OCI-LY3 (cell line): ENCODE measurements around the gene PTPN21.

Experiments used
- H2AFZ ChIP-seq: fragments of 200-600, 300-600 bp; shearing (Covaris generic); 2 replicates; pipeline ENCODE4 v1.6.0; 2014; ENCODE audit warnings: antibody characterized with exemption, low read depth, low read length
- H3K27ac ChIP-seq: fragments of 200-600, 300-600 bp; sonication (generic); 2 replicates; pipeline ENCODE4 v1.5.1; 2014; ENCODE audit warnings: mild to moderate bottlenecking, low read length, moderate library complexity, mixed read lengths
- H3K27me3 ChIP-seq: fragments of 200-600, 300-600 bp; sonication (generic); 2 replicates; pipeline ENCODE4 v1.6.1; 2014; ENCODE audit warnings: low read depth, low read length, mixed read lengths
- H3K36me3 ChIP-seq: fragments of 200-600, 300-600 bp; sonication (generic); replicated peaks from 2 replicates; pipeline ENCODE3; 2014; ENCODE audit warnings: low read depth, low read length, mixed read lengths
- H3K4me1 ChIP-seq: fragments of 300-600, 200-600 bp; sonication (generic); 2 replicates; pipeline ENCODE4 v1.6.1; 2014; ENCODE audit warnings: low read length, mixed read lengths
- H3K4me2 ChIP-seq: fragments of 200-600, 300-600 bp; sonication (generic); 2 replicates; pipeline ENCODE4 v1.6.1; 2014; ENCODE audit warnings: low read length, mixed read lengths
- H3K4me3 ChIP-seq: fragments of 300-600, 200-600 bp; sonication (generic); 2 replicates; pipeline ENCODE4 v1.5.1; 2014; ENCODE audit warnings: antibody characterized with exemption, mild to moderate bottlenecking, low read length, moderate library complexity
- H3K79me2 ChIP-seq: fragments of 300-600, 200-600 bp; shearing (Covaris generic); 2 replicates; pipeline ENCODE4 v1.6.1; 2014; ENCODE audit warnings: mild to moderate bottlenecking, low read length, mixed read lengths
- H3K9ac ChIP-seq: fragments of 300-600, 200-600 bp; shearing (Covaris generic); 2 replicates; pipeline ENCODE4 v1.6.0; 2014; ENCODE audit warnings: mild to moderate bottlenecking, low read length, moderate library complexity
- H3K9me3 ChIP-seq: fragments of 200-600, 300-600 bp; shearing (Covaris generic); 2 replicates; pipeline ENCODE4 v1.6.1; 2014; ENCODE audit warnings: low read length, mixed read lengths; ENCODE audit not compliant: insufficient read depth
- H4K20me1 ChIP-seq: fragments of 200-600, 300-600 bp; sonication (generic); 2 replicates; pipeline ENCODE4 v1.6.1; 2016; ENCODE audit warnings: low read length, mixed read lengths; ENCODE audit not compliant: insufficient read depth
- EZH2phosphoT487 ChIP-seq: fragments of 200-600 bp; shearing (Covaris generic); IDR thresholded peaks from 2 replicates; pipeline ENCODE4 v1.6.1; 2018; ENCODE audit warnings: antibody characterized with exemption, mixed run types, low read depth
- TF ChIP-seq, protein P1 (sequence below): fragments of 200-600, 300-600 bp; sonication (generic); IDR thresholded peaks from 2 replicates; pipeline ENCODE4 v1.5.1; 2014; ENCODE audit warnings: antibody characterized with exemption, low read length, low read depth

PTPN21 gene

DNA sequence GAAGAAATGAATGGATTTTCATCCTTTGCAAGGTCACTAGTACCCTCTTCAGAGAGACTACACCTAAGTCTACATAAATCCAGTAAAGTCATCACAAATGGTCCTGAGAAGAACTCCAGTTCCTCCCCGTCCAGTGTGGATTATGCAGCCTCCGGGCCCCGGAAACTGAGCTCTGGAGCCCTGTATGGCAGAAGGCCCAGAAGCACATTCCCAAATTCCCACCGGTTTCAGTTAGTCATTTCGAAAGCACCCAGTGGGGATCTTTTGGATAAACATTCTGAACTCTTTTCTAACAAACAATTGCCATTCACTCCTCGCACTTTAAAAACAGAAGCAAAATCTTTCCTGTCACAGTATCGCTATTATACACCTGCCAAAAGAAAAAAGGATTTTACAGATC, 128.5 kb downstream of the PTPN21 start:
- Histone ChIP-seq H2AFZ (no peak overlapping the region), H3K4me1 (no peaks in the 10 kb centered on the region), H4K20me1 (no peaks in the 10 kb centered on the region), H3K4me3 (no peak overlapping the region), H3K4me2 (no peak overlapping the region), H3K27ac (no peak overlapping the region), H3K79me2 (no peaks in the 10 kb centered on the region), H3K27me3 (no peaks in the 10 kb centered on the region), H3K36me3 (no peaks in the 10 kb centered on the region), H3K9me3 (no peaks in the 10 kb centered on the region), H3K9ac (no peak overlapping the region)
- TF ChIP-seq, protein P1, sequence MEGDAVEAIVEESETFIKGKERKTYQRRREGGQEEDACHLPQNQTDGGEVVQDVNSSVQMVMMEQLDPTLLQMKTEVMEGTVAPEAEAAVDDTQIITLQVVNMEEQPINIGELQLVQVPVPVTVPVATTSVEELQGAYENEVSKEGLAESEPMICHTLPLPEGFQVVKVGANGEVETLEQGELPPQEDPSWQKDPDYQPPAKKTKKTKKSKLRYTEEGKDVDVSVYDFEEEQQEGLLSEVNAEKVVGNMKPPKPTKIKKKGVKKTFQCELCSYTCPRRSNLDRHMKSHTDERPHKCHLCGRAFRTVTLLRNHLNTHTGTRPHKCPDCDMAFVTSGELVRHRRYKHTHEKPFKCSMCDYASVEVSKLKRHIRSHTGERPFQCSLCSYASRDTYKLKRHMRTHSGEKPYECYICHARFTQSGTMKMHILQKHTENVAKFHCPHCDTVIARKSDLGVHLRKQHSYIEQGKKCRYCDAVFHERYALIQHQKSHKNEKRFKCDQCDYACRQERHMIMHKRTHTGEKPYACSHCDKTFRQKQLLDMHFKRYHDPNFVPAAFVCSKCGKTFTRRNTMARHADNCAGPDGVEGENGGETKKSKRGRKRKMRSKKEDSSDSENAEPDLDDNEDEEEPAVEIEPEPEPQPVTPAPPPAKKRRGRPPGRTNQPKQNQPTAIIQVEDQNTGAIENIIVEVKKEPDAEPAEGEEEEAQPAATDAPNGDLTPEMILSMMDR: no peak
- no peak for TF ChIP-seq EZH2phosphoT487

DNA sequence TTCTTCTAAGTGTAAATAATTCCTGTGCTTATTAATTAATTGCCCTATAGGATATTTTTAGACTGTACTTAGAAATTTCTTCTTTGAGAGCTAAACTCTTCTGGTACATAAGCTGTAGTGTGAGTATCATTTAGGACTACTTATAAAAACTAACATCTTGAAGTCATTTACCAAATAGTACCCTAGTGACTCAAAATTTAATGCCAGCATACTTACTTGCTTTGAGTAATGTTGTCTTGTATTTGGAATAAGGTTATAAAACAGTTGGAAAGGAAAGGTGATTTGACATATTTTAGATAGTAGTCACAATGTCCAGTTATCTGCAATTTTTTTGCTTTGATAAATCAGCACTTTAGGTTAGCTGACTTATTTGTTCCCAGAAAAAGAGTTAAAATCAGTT, 130.2 kb downstream of the PTPN21 start:
- H2AFZ ChIP-seq: no peak overlapping the region
- H3K4me3 ChIP-seq: no peak overlapping the region
- H3K27me3 ChIP-seq: no peaks in the 10 kb centered on the region
- no peak overlapping the region for H3K27ac ChIP-seq
- H3K4me2 ChIP-seq: no peak overlapping the region
- TF ChIP-seq, protein P1: no peak
- TF ChIP-seq EZH2phosphoT487: no peak
- no peak overlapping the region for H3K9ac ChIP-seq
- no peaks in the 10 kb centered on the region for H3K9me3 ChIP-seq
- no peaks in the 10 kb centered on the region for H4K20me1 ChIP-seq
- H3K36me3 ChIP-seq: no peaks in the 10 kb centered on the region
- H3K79me2 ChIP-seq: no peaks in the 10 kb centered on the region
- H3K4me1 ChIP-seq: no peaks in the 10 kb centered on the region

DNA sequence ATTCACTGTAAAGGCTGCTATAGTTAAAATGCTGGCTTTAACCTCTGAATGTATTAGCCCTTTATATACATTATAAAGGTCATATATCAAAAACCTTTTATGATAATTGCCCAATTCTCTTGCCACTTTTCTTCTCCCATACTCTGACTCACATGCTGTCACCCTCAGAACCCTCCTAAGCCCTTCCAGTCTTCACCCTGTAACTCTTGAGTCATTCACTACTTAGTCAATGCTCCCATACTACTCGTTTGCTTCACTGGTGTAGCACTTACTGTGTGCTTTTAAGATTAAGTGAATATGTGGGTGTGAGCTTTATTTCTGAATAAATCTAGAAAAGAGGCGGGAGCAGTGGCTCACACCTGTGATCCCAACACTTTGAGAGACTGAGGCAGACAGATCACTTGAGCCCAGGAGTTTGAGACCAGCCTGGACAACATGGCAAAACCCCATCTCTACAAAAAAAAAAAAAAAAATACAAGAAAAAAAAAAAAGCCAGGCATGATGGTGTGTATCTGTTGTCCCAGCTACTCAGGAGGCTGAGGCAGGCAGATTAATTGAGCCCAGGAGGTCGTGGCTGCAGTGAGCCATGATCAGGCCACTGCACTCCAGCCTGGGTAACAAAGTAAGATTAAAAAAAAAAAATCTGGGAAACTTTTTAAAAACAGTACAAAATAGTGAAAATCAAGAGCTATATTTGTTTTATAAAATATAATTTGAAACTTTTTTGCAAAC, 131.7 kb downstream of the PTPN21 start:
- Histone ChIP-seq H3K9me3 (no peaks in the 10 kb centered on the region), H3K4me2 (no peak overlapping the region), H2AFZ (no peak overlapping the region), H4K20me1 (no peaks in the 10 kb centered on the region), H3K36me3 (no peaks in the 10 kb centered on the region), H3K4me1 (no peaks in the 10 kb centered on the region), H3K4me3 (no peak overlapping the region), H3K27me3 (no peaks in the 10 kb centered on the region), H3K27ac (no peak overlapping the region), H3K79me2 (no peaks in the 10 kb centered on the region), H3K9ac (no peak overlapping the region)
- TF ChIP-seq, protein P1: no peak
- TF ChIP-seq EZH2phosphoT487: no peak

DNA sequence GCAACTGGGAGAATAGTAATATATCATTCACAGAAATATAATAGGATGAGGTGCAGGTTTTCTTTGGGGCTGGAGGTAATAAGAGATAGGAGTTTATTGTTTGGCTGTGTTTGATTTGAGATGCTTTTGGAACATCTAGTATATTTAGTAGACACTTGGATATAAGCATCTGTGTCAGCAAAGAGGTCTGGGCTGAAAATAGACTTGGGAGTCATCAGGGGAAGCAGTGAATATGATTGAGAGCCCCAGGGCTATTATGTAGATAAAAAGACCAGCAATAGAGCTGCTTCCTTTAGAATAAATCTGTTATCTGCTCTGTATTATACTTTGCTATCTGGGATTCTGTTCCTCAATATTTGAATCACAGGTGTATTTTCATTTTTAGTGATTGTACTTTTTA, 132.8 kb downstream of the PTPN21 start:
- H3K79me2 ChIP-seq: no peaks in the 10 kb centered on the region
- TF ChIP-seq, protein P1: no peak
- TF ChIP-seq EZH2phosphoT487: no peak
- no peaks in the 10 kb centered on the region for H4K20me1 ChIP-seq
- H3K36me3 ChIP-seq: peaks cover 3% of the 10 kb centered on the region
- H2AFZ ChIP-seq: no peak overlapping the region
- H3K27me3 ChIP-seq: no peaks in the 10 kb centered on the region
- H3K4me2 ChIP-seq: no peak overlapping the region
- no peak overlapping the region for H3K4me3 ChIP-seq
- H3K9ac ChIP-seq: no peak overlapping the region
- no peaks in the 10 kb centered on the region for H3K9me3 ChIP-seq
- no peaks in the 10 kb centered on the region for H3K4me1 ChIP-seq
- no peak overlapping the region for H3K27ac ChIP-seq
